Fibroblast of skin of left quadriceps (primary cell): ENCODE measurements around the gene IRF3.

Experiments used
- DNase-seq, 2 experiments: peaks; one replicate each; pipeline ENCODE4 v3.0.0-alpha.2; 2013; ENCODE audit warnings: low read depth in 2 of 2

The IRF3 gene

GRCh38 chr19:49669516-49669915, 3.9 kb upstream of the IRF3 start:
- DNase-seq: no peak

DNA sequence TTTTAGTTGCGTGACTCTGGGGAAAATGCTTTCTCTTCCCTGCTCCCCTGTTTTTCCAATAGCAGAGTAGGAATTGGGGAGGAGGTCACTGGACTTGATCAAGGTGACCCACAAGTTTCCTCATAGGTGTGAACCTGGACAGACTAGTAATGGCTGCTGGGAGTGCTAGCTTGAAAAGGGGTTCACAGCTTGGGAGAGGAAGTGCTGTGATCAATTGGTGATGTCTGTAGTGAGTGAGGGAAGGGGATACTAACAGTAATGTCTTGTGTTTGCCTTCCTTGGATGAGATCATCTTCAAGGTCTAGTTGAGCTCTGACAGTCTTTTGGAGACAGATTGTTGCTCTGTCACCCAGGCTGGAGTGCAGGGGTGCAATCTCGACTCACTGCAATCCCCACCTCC, 1.8 kb upstream of the IRF3 start:
- DNase-seq: no peak

DNA sequence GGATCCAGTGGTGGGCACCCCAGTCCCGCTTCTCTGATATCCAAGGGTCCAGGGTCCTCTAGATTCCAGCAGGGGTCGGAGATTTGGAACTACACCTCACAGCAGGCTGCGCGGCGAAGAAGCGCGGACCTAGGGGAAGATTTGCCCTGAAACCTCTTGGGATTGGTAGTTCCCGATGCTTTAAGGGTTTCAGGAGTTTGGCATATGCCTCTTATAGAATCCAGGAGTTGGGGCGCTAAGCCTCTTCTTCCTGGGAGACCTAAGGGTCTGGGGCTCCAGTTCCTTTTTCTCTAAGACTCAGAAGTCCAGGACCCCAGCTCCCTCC, 425 bp upstream of the IRF3 start:
- no peak for DNase-seq

DNA sequence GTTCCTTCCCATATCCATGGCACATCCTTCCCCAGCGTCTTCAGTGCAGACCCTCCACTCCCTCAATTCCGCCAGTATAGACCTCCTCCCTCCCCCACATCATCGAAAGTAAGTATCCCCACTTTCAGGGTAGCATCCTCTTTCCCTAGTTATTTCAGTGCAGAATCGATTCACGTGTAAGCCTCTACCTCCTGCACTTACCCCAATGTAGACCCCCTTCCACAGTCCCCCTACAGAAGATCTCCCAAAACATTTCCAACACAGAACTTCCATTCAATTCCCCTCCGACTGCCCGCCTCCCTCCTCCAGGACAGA, 664 bp downstream of the IRF3 start:
- no peak for DNase-seq

- peak in 1 of 2 experiments; percentile 36 for DNase-seq
Observed at GRCh38 chr19:49664171-49665035, 1.3 kb downstream of the IRF3 start.

GRCh38 chr19:49663224-49663623, 2.4 kb downstream of the IRF3 start:
- DNase-seq: no peak

DNA sequence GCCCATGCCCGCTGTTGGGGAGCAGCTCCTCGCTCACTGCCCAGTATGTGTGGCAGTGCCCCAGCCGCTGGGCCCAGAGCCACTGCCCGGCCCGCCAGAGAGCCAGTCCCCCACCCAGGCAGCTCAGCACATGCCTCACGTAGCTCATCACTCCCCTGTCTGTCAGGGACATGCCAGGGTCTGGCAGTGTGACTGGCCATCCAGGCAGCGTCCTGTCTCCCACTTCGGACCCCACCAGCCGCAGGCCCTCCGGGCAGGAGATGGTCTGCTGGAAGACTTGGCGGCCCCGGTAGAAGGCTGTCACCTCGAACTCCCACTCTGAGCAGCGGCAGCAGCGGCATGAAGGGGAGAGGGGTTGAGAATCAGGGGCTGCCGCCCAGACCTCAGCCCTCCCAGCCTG, 3.6 kb downstream of the IRF3 start:
- DNase-seq: no peak

GRCh38 chr19:49660338-49660961, 5.2 kb downstream of the IRF3 start:
- DNase-seq: no peak

GRCh38 chr19:49658566-49659442, 6.9 kb downstream of the IRF3 start:
- no peak for DNase-seq

- no peak for DNase-seq
Observed at GRCh38 chr19:49658139-49658517, 7.5 kb downstream of the IRF3 start.

DNA sequence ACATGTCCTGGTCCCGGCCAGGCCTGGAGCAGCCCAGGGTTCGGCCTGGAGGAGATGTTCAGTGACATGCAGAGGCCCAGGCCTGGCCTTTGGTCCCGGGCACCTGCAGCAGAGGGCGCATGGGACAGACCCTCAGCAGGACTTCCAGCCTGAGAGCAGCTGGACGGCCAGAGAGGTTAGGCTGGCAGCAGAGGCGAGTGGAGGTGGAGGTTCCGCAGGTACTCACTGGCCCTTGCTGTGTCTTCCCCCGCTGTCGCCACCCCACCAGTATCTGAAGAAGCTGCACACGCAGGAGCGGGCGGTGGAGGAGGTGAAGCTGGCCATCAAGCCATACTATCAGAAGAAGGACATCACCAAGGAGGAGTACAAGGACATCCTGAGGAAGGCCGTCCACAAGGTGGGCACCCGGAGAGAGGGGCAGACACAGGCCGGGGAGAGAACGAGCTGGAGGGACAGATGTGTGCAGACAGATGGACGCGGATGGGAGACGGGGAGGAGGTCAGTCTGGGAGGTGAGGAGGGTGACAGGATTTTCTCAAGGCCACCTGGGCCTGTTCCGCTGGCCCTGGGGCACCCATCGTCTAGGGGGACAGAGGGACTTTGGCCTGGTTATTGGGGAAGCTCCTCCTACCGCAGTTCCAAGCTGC, 8.0 kb downstream of the IRF3 start:
- no peak for DNase-seq

GRCh38 chr19:49656456-49657109, 9.1 kb downstream of the IRF3 start:
- no peak for DNase-seq

- no peak for DNase-seq
Observed at GRCh38 chr19:49655570-49656455, 9.8 kb downstream of the IRF3 start.

DNA sequence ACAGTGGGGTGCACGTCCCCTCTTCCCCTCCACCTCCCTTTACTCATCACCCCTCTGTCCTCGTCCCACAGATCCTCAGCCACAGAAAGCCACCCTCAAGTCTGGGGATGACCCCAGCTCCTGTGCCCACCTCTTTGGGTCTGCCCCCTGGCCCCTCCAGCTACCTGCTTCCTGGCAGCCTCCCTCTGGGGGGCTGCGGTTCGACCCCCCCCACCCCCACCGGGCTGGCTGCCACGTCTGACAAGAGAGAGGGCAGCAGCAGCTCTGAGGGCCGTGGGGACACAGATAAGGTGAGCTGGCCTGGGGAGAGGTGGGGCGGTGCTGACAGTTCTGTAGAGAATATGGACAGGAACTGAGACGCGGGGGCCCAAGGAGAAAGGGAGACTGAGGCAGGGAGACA, 11.1 kb downstream of the IRF3 start:
- DNase-seq: no peak

GRCh38 chr19:49653466-49653806, 12.2 kb downstream of the IRF3 start:
- no peak for DNase-seq

GRCh38 chr19:49652551-49653465, 12.8 kb downstream of the IRF3 start:
- DNase-seq: no peak

GRCh38 chr19:49651820-49652550, 13.7 kb downstream of the IRF3 start:
- DNase-seq: no peak

GRCh38 chr19:49651029-49651819, 14.4 kb downstream of the IRF3 start:
- DNase-seq: no peak
